NCI-H146 (cell line): ENCODE measurements around the gene IFTAP.
"Not testable (repeated sequence)": the region's sequence is repeated elsewhere in the genome, so short reads cannot be mapped to it uniquely, and the experiment has no call there.

ENCODE experiments used
- DNase-seq: peaks from one replicate; lab custom pipeline; 2025; lab: John Stamatoyannopoulos, UW

Gene IFTAP

GRCh38 chr11:36638556-36638955 is 44.3 kb downstream of the IFTAP start:
- no peak for DNase-seq

DNA sequence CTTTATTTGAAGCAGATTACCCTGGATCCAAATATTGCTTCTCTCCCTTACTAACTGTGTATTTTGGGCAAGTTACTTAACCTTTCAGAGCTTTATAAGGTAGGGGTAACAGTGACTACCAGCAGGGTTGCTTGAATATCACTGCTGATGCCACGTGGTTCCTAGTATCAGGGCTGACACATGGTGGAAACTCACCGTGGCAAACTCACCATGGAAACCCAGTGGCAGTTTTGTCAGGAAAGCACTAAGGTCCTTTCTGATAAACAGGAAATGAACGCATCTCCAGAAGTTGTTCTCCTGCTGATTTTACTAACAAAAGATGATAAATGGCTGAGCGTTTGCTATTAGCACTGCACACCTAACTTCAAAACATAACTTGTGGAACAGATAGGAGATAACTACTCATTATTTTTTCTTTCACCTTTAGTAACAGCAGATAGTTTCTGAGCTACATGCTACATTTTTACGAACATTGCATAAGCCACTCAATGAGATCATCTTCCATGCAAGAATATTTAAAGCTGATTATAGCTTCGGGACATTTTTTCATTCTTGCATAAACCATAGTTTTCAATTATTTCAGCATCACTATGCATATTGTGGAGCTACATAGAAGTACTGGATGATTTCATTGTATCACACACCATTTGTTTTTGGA is 63.4 kb downstream of the IFTAP start:
- no peak for DNase-seq

DNA sequence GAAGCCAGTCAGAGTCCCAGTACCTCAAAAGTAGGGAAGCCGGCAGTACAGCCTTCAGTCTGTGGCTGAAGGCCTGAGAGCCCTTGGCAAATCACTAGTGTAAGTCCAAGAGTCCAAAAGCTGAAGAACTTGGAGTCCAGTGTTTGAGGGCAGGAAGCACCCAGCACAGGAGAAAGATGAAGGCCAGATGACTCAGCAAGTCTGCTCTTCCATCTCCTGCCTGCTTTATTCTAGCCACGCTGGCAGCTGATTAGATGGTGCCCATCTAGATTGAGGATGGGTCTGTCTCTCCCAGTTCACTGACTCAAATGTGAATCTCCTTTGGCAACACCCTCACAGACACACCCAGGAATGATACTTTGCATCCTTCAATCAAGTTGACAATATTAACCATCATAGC is 67.1 kb downstream of the IFTAP start:
- DNase-seq: not testable (repeated sequence)

DNA sequence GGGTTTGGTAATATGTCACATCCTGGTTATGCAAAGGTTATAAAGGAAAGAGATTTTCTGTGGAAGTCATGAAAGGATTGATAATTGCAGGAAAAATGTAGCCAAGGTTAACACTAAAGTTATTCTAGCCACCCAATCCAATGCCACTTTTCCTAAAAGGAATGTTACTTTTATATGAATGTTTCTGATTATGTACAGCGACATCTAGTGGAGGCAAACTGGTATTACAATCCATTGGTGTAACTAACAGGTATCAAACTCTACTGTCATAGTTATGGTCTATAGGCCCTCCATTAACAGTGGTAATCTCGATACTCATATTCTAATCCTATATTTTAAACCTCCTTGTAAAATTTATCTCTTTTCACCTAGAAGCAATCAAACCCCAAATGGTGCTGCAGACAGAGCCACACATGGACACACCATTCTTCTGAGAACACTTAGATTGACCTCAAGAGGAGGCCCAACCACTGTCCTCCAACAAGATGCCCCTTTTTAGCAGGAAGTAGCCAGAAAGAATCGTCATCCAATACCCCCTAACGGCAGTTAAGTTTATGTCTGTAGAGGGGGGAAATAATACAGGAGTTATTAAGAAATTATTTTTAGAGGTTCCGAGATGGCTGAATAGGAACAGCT is 78.6 kb downstream of the IFTAP start:
- peak; percentile 5 for DNase-seq

- not testable (repeated sequence) for DNase-seq
Observed at GRCh38 chr11:36679547-36679946, 85.2 kb downstream of the IFTAP start.

- DNase-seq: no peak
Observed at GRCh38 chr11:36683818-36684217, 89.5 kb downstream of the IFTAP start.

- no peak for DNase-seq
Observed at GRCh38 chr11:36684840-36685801, 90.8 kb downstream of the IFTAP start.

- no peak for DNase-seq
Observed at GRCh38 chr11:36688132-36688531, 93.8 kb downstream of the IFTAP start.

- no peak for DNase-seq
Observed at GRCh38 chr11:36688571-36689291, 94.4 kb downstream of the IFTAP start.

DNA sequence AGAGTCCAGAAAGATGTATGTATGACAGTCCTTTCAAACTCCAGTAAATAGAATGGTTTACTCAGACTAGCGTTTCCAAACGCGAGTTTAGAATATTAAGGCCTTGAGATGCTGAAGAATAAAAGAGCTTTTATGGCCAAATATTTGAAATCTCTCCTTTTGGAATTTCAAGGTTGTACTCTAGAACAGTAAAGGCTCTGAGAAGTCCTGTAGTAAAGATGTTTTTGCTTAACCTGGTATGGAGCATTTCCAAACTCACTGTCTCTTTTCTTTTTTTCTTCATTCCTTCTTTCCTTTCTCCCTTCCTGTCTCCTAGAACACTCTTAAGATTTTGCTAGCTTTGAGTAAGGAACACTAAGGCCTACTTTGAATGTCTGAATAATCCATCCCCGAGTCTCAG is 95.1 kb downstream of the IFTAP start:
- DNase-seq: no peak

GRCh38 chr11:36692704-36693103 is 98.4 kb downstream of the IFTAP start:
- no peak for DNase-seq

GRCh38 chr11:36693139-36693843 is 99.0 kb downstream of the IFTAP start:
- no peak for DNase-seq

DNA sequence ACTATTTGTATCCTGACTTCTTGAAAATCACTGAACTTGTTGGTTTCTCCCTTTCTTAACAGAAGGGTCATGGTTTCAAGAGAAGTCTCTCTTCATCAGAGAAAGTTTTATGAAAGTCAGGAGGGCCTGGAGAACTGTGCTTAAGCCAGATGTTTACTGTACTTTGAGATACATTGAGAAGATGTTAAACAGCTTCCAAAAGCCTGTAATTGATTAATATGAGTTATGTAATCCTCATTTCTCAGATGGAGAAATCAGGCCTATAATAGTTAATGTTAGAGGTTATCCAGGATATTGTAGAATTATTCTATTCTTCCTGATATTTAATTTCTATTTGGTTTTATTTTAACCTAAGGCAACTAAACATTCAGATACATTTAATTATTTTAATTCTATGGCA is 100.8 kb downstream of the IFTAP start:
- no peak for DNase-seq

- DNase-seq: no peak
Observed at GRCh38 chr11:36695571-36695970, 101.3 kb downstream of the IFTAP start.

- no peak for DNase-seq
Observed at GRCh38 chr11:36696550-36696949, 102.2 kb downstream of the IFTAP start.

DNA sequence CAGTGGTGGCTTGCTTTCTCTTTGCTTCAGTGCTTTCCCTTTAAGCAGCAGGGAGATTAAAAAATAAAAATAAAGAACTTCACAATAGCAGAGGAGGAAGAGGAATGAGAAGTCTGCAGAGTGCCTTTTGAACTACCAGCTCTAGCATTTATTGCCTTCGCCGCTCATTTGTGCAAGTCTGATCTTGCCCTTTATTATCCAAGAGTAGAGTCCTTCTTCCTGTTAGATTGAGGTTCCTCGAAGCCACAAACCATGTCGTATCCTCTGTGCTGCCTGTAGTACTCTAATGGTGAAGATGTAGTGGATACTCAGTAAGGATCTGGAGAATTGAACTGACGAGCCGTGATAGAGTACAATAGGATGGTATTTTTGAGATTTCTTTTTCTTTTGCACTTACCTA is 105.0 kb downstream of the IFTAP start:
- DNase-seq: no peak

- no peak for DNase-seq
Observed at GRCh38 chr11:36700246-36700645, 105.9 kb downstream of the IFTAP start.

DNA sequence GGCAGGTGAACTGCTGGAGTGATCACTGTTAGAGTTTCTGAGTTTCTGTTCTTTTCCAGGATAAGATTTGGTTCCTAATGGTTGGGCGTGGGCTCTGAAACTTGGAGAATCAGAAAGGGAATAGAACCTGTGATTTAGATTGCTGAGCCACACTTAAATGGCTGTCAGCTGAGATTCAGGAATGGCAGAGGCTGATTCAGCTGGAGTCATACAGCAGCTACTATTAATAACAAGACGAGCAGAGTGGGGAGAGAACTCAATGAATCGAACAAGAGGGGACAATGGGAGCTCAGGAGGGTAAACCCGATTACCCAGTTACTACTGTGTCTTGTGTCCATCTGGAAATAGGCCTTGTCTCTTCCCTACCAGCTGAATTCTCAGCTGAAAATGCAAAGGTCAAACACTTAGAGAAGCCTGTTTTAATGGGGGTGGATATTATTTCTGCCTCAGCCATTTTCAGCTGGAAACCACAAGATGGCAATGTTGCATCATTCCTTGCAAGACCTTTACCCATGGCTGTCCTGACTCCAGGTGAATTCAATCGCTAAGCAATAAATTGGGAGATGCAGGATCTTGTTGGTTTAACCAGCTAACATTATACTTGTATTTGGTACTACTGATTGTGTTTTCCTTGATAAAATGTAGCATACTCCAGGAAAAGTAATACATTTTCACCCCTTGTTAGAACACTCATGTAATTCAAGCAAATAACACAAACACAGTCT is 108.2 kb downstream of the IFTAP start:
- peak; percentile 47 for DNase-seq

DNA sequence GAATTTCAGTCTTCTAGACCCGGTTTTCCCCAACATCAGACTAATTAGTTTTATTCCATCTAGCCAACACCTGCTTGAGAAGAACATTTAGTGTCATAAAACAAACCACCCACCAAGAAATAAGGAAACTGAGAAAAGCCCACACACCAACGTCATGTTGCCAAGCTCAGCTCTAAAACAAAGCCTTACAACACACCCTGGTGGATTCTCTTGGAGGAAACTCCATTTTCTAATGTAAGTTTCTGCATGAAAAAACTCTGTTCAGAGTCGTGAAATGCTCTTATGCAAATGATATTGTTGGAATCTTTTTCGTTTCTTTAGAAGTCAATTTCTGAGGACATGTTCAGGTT is 108.7 kb downstream of the IFTAP start:
- DNase-seq: no peak
